GM21515 (cell line): ENCODE results near the gene GPR158.

Experiments
- ATAC-seq: cut with Tn5 transposase; IDR thresholded peaks from one replicate; pipeline ENCODE4 v1.9.1; 2021; ENCODE audit not compliant: unreplicated experiment

GPR158 gene

GRCh38 chr10:25646371-25646770 lies 471.6 kb downstream of the GPR158 start:
- no peak for ATAC-seq

- ATAC-seq, result no peak
These were observed 476.7 kb downstream of the GPR158 start for GRCh38 chr10:25651534-25651933.
